SW480 (cell line): ENCODE measurements around the gene ULK1.
"Not testable (repeated sequence)": the region's sequence is repeated elsewhere in the genome, so short reads cannot be mapped to it uniquely, and the experiment has no call there.

ENCODE experiments used
- DNase-seq: peaks from one replicate; pipeline ENCODE4 v3.0.0-alpha.2; 2016; ENCODE audit warnings: low spot score

The ULK1 gene

DNA sequence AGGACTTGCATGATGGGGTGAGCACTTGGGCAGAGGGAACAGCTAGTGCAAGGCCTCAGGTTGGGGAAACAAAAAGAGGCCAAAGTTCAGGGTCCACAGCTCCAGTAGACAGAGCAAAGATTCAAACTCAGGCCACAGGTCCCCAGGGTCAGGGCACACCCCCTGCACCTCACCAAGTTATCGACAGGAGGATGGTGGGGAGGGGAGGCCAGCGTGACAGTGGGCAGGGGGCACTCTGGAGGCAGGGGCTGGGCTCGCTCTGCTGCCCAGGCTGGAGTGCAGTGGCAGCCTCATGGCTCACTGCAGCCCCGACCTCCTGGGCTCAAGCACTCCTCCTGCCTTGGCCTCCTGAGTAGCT is 32.4 kb upstream of the ULK1 start:
- DNase-seq = no peak

DNA sequence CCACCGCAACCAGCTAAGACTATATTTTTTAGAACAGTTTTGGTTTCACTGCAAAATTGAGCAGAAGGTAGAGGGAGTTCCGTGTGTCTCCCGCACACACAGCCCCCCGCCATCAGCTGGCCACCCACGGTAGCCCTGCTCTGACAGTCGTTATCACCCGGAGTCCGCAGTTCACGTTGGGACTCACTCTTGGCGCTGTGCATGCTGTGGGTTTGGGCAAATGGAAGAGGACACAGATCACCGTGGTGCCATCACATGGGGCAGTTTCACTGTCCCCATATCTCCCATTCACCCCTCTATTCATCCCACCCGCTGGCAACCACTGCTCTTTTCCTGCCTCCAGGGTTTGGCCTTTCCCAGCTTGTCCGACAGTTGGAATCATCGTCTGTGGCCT is 31.8 kb upstream of the ULK1 start:
- DNase-seq = no peak

DNA sequence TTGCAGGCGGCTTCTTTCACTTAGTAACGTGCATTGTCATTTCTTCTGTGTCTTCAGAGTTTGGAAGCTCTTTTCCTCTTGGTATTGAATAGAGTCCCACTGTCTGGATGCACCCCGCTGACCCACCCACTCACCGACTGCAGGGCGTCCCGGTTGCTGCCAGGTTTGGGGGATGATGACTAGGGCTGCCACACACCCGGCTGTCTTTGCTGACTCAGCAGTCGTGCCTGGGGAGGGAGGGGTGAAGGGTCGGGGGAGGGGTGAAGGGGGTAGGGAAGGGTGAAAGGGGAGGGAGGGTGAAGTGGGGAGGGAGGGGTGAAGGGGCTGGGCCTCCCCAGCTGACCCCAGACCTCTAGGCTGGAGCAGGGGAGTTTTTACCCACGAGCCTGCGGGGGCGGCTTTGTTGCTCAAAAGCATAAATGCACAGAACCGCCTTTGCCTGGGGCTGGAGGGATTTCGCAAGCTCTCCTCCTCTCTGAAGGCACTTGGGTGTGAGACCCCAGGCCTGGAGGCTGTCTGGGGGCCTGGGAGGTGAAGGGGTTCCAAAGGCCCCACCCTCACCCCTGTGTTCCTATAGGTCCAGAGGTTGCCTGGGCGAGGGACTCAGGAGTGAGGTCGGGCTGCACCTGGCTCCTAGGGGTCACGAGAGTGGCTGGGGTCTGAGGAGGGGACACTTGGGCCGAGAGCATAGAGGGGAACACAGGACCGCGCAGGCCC is 31.3 kb upstream of the ULK1 start:
- DNase-seq = no peak

DNA sequence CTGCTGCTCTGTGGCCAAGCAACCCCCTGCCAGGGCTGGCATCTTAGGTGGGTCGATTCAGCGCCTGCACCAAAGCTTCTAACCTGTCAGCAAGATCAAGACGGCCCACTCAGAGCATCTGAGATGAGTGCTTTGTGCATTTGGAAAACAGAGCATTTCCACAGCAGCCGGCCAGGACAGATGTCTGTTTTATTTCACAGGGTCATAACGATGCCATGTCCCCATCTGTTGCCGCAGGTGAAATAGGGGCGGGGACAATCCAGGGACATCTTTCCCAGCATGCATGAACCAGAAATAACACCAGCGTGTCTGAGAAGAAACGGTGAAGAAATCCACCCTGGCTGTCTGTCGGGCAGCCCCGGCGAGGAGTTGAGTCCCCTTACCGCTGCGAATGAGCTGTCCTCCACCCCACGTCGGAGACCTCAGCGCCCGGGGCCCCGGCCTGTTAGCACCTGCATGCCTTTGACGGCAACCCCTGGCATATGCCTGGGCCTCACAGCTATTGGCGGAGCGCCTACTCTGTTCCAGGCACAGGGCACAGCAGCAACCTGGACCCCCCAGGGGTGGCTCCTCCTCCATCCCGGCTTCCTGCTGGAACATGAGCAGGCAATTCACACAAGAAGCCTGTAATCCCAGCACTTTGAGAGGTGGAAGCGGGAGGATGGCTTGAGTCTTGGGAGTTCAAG is 30.6 kb upstream of the ULK1 start:
- DNase-seq = no peak

DNA sequence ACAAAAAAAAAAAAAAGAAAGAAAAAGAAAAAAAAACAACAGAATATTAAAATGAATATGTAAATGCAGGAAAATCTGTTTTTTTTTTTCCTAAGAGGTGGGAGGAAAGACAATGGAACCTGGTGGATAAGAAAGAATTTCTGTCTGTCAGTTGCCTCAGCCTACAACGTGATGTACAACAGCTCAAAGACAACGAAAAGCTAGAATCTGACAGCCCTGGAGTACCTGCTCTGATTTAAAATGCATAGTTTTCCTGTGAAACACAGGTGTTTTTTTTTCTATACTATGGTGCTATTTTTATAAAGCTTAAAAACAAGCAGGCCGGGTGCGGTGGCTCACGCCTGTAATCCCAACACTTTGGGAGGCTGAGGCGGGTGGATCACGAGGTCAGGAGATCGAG is 30.0 kb upstream of the ULK1 start:
- DNase-seq = no peak

DNA sequence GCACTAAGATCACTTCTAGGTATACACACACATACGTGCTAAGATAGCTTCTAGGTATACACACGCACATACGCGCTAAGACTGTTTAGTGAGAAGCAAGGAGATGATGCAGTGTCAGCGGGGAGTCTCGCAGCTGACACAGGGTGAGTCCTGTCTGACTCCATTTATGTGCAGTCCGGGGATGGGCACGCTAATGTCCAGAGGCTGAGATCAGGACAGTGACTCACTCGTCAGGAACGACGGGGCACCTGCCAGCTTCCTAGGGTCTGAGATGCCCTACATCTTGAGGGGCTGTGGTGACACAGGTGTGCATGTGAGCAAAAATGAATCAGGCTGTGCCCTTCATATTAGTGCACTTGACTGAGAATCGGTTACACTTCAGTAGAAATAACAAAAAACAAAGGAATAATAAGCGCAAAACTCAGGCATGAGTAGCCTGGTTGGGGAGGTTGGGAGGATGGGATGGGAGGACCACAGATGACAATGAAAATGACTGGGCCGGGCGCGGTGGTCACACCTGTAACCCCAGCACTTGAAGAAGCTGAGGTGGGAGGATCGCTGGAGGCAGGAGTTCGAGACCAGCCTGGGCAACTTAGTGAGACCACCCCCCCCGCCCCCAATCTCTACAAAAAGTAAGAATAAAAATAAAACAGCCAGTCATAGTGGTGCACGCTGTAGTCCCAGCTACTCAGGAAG is 29.1 kb upstream of the ULK1 start:
- peak; percentile 83 for DNase-seq

DNA sequence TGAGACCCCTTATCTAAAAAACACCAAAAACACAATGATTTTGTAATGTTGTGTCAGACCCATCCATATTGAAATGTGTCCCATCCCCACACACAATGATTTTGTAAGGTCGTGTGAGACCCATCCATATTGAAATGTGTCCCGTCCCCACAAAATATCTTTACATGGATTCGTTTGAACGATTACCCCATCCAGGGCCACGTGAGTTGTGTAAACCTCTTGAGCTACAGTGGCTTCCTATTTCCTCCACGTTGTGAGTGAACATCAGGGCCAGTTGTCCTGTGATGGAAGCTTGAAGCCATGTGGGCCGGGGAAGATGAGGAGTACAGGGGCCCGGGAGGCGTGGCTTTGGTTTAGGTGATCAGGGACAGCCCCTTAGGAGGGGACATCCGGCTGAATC is 27.0 kb upstream of the ULK1 start:
- no peak for DNase-seq

DNA sequence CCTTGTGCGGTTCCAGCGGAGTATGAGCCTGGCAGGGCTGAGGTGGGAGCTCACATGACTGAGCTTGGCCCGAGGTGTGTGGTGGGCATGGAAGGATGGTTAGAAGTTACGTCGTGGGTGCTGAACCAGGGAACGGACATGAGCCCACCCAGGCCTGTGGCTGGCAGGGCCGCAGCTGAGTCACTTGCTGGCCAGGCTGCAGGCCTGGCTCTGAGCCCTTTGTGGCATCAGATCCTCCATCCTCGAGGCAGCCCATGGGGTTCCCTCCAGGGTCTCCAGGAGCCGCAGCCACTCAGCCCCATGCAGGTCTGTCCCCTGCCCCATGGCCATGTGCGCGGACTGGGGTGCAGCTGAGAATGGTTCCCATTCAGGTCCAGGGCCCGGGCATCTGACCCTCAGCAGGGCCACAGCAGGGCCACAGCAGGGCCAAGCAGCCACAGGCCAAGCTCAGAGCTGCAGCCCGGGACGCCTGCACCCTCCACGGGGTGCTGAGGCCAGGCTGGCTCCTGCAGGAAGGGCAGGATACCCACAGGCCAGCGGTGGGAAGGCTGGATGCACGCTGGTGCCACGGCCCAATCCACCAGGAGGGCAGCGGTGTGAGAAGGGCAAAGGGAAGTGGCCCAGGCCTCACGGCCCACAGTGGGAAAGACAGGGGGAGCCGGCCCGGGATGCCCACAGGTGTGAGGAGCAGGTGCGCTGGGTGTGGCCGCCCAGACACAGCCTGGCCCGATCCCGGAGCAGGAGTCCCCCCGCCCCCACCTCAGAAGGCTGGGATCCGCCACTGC is 26.3 kb upstream of the ULK1 start:
- DNase-seq = no peak

DNA sequence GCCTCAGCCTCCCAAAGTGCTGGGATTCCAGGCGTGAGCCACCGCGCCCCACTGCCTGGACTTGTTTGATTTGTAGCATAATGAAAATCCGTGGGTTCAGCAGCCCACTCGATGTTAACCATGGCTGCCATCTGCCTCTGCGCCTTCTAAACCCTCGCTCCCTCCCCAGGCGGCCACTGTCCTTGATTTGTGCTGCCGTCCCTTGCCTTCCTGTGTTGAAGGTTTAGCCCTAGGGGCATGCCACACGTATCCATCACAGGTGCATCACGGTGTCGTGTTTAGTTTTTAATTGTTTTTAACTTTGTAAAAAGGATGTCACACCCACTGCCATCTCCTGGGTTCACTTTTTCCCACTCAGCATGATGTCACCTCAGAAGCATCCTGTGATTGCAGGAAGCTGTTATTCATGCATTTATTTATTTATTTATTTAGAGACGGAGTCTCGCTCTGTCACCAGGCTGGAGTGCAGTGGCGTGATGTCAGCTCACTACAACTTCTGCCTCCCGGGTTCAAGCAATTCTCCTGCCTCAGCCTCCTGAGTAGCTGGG is 24.5 kb upstream of the ULK1 start:
- peak; percentile 90 for DNase-seq

DNA sequence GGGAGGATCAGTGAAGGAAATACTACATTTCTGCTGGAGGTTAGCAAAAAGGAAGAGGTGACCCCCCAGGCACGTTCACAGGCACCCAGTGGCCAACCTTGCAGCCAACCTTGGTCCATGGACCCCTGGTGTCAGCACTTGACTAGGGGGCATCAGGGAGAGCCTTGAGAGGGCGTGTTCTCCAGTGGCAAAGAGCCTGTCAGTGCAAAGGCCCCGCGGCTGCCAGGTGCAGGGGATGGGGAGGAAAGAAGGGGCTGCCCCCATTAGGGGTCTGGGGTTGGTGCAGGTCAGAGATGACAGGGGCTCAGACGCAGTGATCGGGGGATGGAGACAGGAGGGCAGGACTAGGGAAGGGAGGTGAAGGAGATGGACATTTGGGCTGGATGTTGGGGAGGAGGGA is 22.7 kb upstream of the ULK1 start:
- no peak for DNase-seq

DNA sequence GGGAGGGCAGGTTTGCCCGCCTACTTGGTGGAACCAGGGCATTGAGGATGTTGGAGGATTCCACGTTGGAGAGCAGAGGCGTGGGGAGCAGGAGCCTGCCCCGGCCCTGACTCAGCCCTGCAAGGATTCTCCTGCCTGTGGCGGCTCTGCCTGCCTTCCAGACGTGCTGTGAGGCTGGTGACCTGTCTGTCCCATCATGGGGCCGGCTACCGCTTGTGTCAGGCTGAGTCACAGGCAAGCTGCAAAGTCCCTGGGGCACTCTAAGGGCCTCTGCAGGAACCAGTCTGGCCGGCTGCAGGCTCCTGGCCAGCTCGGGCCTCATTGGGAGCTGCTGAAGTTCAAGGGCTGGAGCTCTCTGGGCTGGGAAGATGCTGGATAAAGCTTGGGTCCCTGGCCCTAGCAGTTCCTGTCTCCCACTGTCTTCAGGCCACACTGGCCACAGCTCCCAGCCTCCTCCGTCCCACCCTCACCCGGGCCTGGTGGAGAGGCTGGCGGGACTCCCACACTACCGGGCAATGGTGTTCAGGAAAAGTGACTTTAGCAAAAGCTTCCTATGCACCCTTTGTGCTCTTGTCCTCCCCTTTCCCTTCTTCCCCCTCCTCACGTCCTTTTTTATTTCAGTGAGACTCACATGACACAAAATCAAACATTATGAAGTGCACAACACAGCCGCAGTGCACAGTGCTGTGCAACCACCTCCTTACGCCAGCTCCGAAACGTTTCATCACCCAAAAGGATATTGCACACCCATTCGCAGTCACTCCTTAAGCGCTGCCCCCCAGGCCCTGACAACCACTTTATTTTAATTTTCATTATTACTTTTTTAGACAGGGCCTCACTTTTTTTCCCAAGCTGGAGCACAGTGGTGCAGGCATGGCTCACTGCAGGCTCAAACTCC is 22.0 kb upstream of the ULK1 start:
- DNase-seq = no peak

DNA sequence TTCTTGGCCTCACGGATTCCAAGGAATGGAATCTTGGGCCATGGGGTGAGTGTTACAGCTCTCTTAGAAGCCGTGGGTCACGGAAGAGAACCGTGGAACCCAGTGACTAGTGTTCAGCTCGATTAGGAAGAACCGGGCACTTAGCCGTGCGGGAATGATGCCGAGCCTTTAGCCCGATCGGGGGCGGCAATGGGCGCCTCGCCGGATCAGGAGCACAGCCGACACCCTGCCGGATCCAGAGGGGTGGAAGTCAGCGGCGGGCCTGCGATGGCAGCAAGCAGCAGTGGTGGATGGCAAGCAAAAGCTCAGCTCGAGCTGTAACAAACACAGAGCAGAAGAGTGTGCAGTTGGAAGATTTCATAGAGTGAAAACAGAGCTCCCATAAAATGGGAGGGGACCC is 21.1 kb upstream of the ULK1 start:
- no peak for DNase-seq

DNA sequence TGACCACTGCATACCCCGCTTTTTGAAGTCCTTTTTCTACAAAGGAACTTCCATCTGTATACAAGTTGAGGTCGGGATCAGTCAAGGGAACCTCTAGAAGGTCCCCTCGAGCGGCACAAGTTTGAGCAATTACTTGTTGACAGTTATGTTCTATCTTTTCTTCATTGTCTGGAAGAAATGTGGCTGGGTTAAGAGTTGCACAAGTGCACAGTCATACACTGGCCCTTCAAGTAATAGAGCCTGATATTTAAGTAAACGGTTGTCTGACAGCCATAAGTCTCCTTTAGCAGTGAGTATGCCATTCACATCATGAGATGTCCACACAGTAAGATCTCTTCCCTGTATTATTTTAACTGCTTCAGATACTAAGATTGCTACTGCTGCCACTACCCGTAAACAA is 19.4 kb upstream of the ULK1 start:
- DNase-seq = not testable (repeated sequence)

DNA sequence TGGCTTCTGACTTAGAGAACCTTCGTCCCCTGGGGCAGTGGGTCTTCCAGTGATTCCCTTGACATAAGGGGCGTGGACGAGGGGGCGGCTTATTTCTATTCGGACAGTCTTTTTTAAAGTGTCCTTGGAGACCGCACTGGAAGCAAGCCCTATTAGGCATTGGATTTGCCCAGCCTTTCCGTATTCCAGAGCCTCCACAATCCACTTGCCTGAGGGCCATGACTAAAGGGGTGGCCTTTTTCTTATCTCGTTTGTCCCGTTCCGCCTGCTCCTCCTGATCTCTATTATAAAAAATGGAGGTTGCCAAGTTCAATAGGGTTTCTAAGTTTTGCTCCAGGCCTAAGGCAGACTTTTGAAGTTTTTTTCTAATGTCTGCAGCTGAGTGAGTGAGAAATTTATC is 17.2 kb upstream of the ULK1 start:
- DNase-seq = not testable (repeated sequence)

DNA sequence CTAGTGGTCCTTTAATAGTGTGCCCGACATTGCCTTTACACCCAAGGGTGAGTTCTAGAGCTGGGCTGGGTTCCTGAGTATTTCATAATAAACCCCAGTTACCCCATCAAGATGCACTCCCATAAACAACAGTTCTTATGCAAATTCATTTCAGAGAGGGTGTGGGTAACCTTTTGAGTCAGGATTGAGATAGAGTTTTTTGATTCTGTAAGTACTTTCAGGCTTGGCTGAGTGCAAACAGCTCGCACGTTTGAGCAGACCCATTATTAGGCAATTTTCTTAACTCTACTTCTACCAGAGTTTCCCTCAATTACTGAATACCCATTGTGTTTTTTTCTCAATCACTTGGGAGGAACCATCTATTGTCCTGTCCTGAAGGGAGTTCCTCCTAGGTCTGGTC is 16.0 kb upstream of the ULK1 start:
- not testable (repeated sequence) for DNase-seq

DNA sequence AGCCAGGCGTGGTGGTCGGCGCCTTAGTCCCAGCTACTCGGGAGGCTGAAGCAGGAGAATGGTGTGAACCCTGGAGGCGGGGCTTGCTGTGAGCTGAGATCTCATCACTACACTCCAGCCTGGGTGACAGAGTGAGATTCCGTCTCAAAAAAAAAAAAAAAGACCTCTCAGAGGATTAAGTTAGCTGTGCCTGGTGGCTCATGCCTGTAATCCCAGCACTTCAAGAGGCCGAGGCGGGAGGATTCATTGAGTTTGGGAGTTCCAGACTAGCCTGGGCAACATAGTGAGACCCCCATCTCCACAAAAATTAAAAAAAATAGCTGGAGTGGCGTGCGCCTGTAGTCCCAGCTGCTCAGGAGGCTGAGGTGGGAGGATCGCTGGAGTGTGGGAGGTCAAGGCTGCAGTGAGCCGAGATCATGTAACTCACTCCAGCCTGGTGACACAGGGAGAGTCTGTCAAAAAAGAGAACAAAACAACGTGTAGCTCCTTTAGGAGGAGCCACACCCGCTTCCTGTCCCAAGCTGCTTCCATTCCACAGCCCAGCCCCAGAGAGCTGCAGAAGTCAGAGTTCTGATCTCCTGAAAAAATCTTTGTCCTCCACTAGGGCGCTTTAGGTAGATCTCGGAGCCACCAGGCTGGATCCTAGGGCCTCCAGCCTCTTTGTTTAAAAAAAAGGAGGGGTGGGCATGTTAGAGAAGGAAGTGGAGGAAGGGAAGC is 11.5 kb upstream of the ULK1 start:
- DNase-seq = peak; percentile 41

DNA sequence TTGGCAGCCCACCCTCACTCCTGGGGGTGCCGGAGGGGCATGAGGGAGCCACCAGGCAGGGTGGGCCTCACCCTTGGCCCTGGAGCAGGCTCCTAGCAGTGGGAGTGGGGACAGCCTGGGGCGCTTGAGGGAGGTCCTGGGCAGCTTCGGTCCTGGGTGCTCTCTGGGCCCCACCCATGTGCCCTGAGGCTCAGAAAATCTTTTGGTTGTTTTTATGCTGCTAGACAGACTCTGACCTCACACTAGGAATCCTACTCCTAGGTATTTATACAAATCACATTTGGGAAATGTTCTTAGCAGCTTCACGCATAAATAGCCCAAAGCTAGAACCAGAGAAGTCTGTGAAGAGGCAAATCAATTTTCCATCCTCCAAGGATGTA is 10.9 kb upstream of the ULK1 start:
- DNase-seq = no peak

DNA sequence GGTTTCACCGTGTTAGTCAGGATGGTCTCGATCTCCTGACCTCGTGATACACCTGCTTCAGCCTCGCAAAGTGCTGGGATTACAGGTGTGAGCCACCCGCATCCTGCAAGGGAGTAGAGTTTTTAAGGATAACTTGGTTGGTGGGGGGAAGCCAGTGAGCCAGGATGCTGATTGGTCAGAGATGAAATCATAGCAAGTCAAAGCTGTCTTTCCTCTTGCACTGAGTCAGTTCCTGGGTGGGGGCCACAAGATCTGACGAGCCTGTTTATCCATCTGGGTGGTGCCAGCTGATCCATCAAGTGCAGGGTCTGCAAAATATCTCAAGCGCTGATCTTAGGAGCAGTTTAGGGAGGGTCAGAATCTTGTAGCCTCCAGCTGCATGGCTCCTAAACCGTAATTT is 9.3 kb upstream of the ULK1 start:
- not testable (repeated sequence) for DNase-seq

DNA sequence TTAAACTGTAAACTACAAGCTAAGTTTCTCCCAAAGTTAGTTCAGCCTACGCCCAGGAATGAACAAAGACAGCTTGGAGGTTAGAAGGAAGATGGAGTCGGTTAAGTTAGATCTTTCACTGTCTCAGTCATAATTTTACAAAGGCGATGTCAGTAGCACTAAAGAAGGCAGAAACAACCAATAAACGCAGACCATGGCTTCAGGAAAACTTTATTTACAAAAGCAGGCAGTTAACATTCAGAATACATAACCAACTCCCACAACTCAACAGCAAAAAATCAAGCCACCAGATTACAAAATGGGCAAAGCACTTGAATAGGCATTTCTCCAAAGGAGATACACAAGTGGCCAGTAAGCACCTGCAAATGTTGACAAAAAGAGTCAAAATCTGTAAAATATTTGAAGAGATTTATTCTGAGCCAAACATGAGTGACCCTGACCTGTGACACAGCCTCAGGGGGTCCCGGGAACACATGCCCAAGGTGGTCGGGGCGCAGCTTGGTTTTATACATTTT is 8.8 kb upstream of the ULK1 start:
- no peak for DNase-seq

DNA sequence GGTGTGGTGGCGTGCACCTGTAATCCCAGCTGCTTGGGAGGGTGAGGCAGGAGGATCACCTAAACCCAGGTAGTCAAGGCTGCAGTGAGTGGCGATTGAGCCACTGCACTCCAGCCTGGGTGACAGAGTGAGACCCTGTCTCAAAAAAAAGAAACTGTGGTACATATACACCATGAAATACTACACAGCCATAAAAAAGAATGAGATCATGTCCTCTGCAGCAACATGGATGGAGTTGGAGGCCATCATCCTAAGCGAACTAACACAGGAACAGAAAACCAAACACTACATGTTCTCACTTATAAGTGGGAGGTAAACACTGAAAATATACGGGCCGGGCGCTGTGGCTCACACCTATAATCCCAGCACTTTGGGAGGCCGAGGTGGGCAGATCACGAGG is 2.7 kb upstream of the ULK1 start:
- not testable (repeated sequence) for DNase-seq
